CD4-positive, alpha-beta T cell treated with Interleukin-17A for 1 hour (primary cell): Measurements from ENCODE around the gene KRTAP2-4.

Source experiments
- DNase-seq: peaks from one replicate; pipeline ENCODE4 v3.0.0-alpha.2; 2020

KRTAP2-4 gene

GRCh38 chr17:41029633-41030245, 35.9 kb downstream of the KRTAP2-4 start, which contains the start of gene KRTAP1-4:
Gene KRTAP1-4 (minus strand): TSS chr17:41030195. CDS start chr17:41030078, 117 bp downstream.
- DNase-seq, result no peak

GRCh38 chr17:41026715-41027471, 38.8 kb downstream of the KRTAP2-4 start, which contains the start of gene KRTAP1-5:
Gene KRTAP1-5 (minus strand): TSS chr17:41027208. CDS start chr17:41027155, 53 bp downstream.
- no peak for DNase-seq

- no peak for DNase-seq
These were observed 41.0 kb downstream of the KRTAP2-4 start for GRCh38 chr17:41024697-41025096.

GRCh38 chr17:41020336-41020735, 45.3 kb downstream of the KRTAP2-4 start:
- no peak for DNase-seq

GRCh38 chr17:41019415-41019814, 46.3 kb downstream of the KRTAP2-4 start:
- DNase-seq, result no peak

- DNase-seq, result no peak
These were observed 47.1 kb downstream of the KRTAP2-4 start for GRCh38 chr17:41018541-41018940.

- no peak for DNase-seq
These were observed 49.0 kb downstream of the KRTAP2-4 start for GRCh38 chr17:41016578-41017215.

- DNase-seq, result no peak
These were observed 50.2 kb downstream of the KRTAP2-4 start for GRCh38 chr17:41015454-41015853.
